AG04449 (cell line): ENCODE results near the gene KCTD20.
A peak's percentile ranks its signal among the peaks of the same experiment; 100 is the strongest.

Experiments used
- CTCF ChIA-PET: fragments of 350-600 bp; formaldehyde crosslinking; extraction: SDS; loops from one replicate; lab custom pipeline; 2021; ENCODE audit warnings: antibody characterized with exemption; lab: Yijun Ruan, JAX
- POLR2A ChIA-PET: fragments of 400-600, 350-600 bp; formaldehyde crosslinking; extraction: SDS; loops from one replicate; lab custom pipeline; 2020; ENCODE audit warnings: antibody characterized with exemption, inconsistent platforms; lab: Yijun Ruan, JAX
- DNase-seq: peaks from one replicate; pipeline ENCODE4 v3.0.0-alpha.2; 2010; ENCODE audit warnings: low read depth, low spot score
- H3K4me3 ChIP-seq: 2 replicates; pipeline ENCODE4 v1.5.1; 2011; ENCODE audit warnings: low read depth, mild to moderate bottlenecking, control low read depth, low read length
- TF ChIP-seq, protein P1 (sequence below): IDR thresholded peaks from one replicate; pipeline ENCODE4 v1.5.1; 2011; ENCODE audit warnings: mild to moderate bottlenecking, moderate library complexity, low read length, control low read depth, inconsistent platforms; ENCODE audit not compliant: insufficient read depth; ENCODE audit errors: missing control alignments

Gene KCTD20

DNA sequence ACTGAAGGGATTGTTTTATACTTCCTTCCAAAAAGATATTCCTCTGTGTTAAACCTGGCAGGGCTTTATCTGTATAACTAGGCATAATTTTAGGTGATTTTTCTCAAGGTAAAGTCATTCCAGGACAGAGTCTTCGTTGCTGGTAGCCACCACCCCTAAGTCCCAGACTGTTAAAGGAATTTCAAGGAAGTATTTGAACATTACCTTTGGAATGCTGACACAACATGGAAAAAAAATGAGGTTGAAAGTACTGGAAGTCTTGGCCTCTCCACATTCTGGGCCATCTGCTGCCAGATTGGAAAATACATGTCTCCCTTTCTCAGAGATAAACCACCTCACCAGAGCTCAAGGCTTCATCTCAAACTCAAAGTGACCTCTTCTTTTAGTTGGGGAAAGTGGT lies 28.3 kb upstream of the KCTD20 start:
- TF ChIP-seq, protein P1, sequence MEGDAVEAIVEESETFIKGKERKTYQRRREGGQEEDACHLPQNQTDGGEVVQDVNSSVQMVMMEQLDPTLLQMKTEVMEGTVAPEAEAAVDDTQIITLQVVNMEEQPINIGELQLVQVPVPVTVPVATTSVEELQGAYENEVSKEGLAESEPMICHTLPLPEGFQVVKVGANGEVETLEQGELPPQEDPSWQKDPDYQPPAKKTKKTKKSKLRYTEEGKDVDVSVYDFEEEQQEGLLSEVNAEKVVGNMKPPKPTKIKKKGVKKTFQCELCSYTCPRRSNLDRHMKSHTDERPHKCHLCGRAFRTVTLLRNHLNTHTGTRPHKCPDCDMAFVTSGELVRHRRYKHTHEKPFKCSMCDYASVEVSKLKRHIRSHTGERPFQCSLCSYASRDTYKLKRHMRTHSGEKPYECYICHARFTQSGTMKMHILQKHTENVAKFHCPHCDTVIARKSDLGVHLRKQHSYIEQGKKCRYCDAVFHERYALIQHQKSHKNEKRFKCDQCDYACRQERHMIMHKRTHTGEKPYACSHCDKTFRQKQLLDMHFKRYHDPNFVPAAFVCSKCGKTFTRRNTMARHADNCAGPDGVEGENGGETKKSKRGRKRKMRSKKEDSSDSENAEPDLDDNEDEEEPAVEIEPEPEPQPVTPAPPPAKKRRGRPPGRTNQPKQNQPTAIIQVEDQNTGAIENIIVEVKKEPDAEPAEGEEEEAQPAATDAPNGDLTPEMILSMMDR = no peak
- no peak overlapping the region for H3K4me3 ChIP-seq
- no peak for DNase-seq
- ChIA-PET CTCF (interaction anchor here (1.0 to 1.7 kb wide), 4 partner anchors 9 to 74 kb away, joined by 3 to 6 read pairs (median 4); no protein-coding TSS in a partner anchor), POLR2A (no interaction called here)

DNA sequence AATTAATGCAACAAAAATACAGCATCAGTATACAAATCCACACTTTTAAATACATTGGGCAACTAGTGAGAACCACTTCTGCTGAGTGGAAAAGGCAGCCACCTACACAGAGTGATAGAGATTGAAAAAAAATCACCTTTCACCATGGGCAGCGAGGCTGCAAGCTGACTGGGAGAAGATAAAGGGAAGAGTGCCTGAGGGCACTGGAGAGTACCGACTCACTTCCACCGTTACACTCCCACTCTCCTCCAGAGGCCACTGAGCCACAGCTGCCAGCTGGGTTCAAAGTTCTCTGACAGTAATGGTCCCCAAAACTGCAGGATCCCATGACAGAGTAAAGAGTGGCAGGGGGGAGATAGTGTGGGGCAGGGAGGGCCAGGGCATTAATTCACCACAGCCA lies 24.2 kb upstream of the KCTD20 start:
- TF ChIP-seq, protein P1 = no peak
- no peak overlapping the region for H3K4me3 ChIP-seq
- no peak for DNase-seq
- CTCF ChIA-PET = interaction anchor here (1.1 to 1.5 kb wide), 4 partner anchors 21 to 197 kb away, joined by 3 to 4 read pairs (median 3); no protein-coding TSS in a partner anchor
- POLR2A ChIA-PET = interaction anchor here (0.6 to 0.7 kb wide), 2 partner anchors 257 to 260 kb away, joined by 3 to 4 read pairs; partner anchors contain the start of gene CDKN1A

DNA sequence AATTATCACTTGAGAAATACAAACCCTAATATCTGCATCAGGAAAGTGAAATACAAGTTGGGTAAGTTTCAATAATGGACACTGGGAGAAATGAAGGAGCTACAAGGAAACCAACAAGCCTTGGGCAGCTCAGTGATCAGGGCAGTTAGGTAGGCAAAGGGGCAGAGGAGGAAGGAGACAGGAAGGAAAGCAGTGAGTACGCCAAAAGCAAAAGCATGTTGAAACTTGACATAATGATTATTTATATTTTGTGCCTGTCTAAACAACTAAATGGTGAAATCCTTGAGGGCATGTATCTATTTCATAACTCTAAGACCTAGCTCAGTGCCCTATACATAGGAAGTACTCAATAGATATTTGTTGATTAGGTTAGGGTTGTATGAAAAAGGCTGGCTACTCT lies 23.5 kb upstream of the KCTD20 start:
- TF ChIP-seq, protein P1 = no peak
- no peak for DNase-seq
- CTCF ChIA-PET = interaction anchor here (0.8 to 1.5 kb wide), 4 partner anchors 20 to 196 kb away, joined by 3 to 4 read pairs (median 3); no protein-coding TSS in a partner anchor
- POLR2A ChIA-PET = no interaction called here
- no peak overlapping the region for H3K4me3 ChIP-seq

DNA sequence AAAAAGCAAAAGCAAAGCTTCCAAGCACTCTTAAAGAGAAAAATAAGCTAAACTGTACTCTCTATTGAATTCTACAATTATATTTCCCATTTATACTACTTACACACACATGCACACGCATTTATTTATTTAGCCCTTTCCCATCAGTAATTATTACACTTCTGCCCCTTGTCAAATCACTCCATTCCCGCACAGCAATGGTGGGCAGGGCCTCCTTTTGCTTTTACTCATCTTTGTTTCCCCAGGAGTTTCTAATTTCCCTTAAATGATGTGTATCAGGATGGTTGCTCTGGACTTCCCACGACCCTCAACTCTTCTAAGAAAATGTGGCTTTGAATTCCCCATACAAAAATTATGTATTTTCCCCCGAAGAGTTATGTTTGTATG lies 20.1 kb upstream of the KCTD20 start:
- peak overlapping the region; percentile 37 for H3K4me3 ChIP-seq
- DNase-seq = no peak
- CTCF ChIA-PET = interaction anchor here (0.9 to 2.3 kb wide), 7 partner anchors 8 to 336 kb away, joined by 3 to 10 read pairs (median 4); no protein-coding TSS in a partner anchor
- POLR2A ChIA-PET = interaction anchor here (0.7 to 0.9 kb wide), 5 partner anchors 9 to 256 kb away, joined by 3 to 4 read pairs (median 3); partner anchors contain the start of gene CDKN1A
- TF ChIP-seq, protein P1 = no peak

DNA sequence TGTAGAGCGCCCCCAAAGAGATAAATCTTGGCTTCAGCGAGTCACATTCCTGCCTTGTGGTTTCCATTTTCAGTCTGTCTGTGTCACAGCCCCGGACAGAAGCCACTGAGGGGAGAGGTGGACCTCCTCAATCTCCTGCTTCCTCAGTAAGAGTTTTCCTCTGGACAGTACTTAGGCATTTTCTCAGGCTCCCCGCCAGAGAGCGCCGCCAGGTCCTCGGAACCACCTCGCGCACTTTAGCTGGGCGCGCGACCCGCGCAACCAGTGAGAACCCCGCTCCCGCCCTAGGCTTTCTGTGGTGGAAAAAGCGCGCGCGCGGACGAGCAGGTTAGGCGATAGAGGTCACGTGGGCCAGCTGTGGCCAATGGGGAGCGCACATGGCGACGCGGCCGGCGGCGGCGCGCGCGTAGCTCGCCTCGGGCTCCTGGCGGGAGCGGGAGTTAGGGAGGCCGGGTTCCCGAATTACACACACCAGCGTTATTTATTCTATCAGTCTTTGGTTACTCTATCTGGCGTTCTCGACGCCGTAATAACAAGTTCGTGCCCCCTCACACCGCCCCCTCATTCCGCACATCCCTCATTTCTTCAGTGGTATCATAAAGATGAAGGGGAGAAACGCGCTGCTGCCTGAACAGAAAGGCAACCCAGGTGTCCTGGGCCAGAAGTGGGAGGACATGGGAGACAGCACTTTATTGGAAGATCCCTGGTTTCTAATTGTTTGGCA lies 19.5 kb upstream of the KCTD20 start:
- peak overlapping the region; percentile 65 for H3K4me3 ChIP-seq
- ChIA-PET POLR2A (interaction anchor here (0.6 to 0.9 kb wide), 7 partner anchors 9 to 256 kb away, joined by 3 to 5 read pairs (median 3); partner anchors contain the start of gene CDKN1A), CTCF (interaction anchor here (0.6 to 2.3 kb wide), 8 partner anchors 8 to 336 kb away, joined by 3 to 10 read pairs (median 4); no protein-coding TSS in a partner anchor)
- TF ChIP-seq, protein P1 = peak; percentile 75
- DNase-seq = peak; percentile 76

DNA sequence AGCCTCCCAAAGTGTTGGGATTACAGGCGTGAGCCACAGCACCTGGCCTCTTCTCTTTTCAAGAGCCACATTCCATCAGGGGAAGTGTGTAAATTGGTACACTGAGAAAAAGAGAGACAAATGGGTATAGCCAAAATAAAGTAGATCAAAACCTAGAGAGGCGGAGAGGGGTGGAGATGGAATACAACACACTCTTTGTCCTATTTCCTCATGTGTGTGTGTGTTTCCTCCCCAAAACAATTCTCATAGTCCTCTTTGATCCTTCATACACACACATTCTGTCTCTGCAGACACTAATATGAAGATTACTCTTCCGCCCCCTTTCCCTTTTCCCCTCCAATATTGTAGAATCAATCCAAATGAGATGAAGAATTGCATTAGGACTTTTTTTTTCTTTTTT lies 16.2 kb upstream of the KCTD20 start:
- DNase-seq = no peak
- TF ChIP-seq, protein P1 = no peak
- no peak overlapping the region for H3K4me3 ChIP-seq
- CTCF ChIA-PET = no interaction called here
- POLR2A ChIA-PET = no interaction called here
